Mesenchymal stem cell (in vitro differentiated cells and primary cell): ENCODE measurements around the gene CAPN12.
A peak's percentile ranks its signal among the peaks of the same experiment; 100 is the strongest.

Source experiments
- DNase-seq: peaks from one replicate; pipeline ENCODE4 v3.0.0-alpha.2; 2013
- H2AFZ ChIP-seq: one replicate; pipeline ENCODE4 v1.6.1; 2013; ENCODE audit warnings: low read depth, mild to moderate bottlenecking, control low read depth, inconsistent platforms, low read length, moderate library complexity
- H2AK5ac ChIP-seq: 2 replicates; pipeline ENCODE4 v1.6.1; 2013; ENCODE audit warnings: low read length, moderate library complexity, mild to moderate bottlenecking, inconsistent platforms; ENCODE audit not compliant: severe bottlenecking
- H2BK120ac ChIP-seq: one replicate; pipeline ENCODE4 v1.6.1; 2013; ENCODE audit warnings: low read depth, mild to moderate bottlenecking, inconsistent platforms, low read length, moderate library complexity
- H2BK12ac ChIP-seq, 2 experiments: one replicate each; pipeline ENCODE4 v1.6.1; 2013; ENCODE audit warnings: inconsistent platforms in 2 of 2, low read length in 2 of 2, mild to moderate bottlenecking in 2 of 2, moderate library complexity in 2 of 2, control low read depth in 1 of 2
- H2BK15ac ChIP-seq: one replicate; pipeline ENCODE4 v1.6.1; 2013; ENCODE audit warnings: mild to moderate bottlenecking, low read depth, inconsistent platforms; ENCODE audit not compliant: poor library complexity, severe bottlenecking
- H2BK5ac ChIP-seq: 2 replicates; pipeline ENCODE4 v1.6.1; 2013; ENCODE audit warnings: low read depth, mild to moderate bottlenecking, low read length, control low read depth, inconsistent platforms; ENCODE audit not compliant: poor library complexity, severe bottlenecking
- H3K14ac ChIP-seq, 2 experiments: one replicate each; pipeline ENCODE4 v1.6.1; 2013; ENCODE audit warnings: inconsistent platforms in 2 of 2, low read length in 2 of 2, control low read depth in 1 of 2, mild to moderate bottlenecking in 1 of 2, moderate library complexity in 1 of 2
- H3K18ac ChIP-seq, 2 experiments: one replicate each; pipeline ENCODE4 v1.6.1; 2013; ENCODE audit warnings: inconsistent platforms in 2 of 2, low read length in 2 of 2, control low read depth in 1 of 2, low read depth in 1 of 2, mild to moderate bottlenecking in 1 of 2
- H3K23ac ChIP-seq, 2 experiments: one replicate each; pipeline ENCODE4 v1.6.1; 2013; ENCODE audit warnings: inconsistent platforms in 2 of 2, low read length in 2 of 2, mild to moderate bottlenecking in 2 of 2, moderate library complexity in 2 of 2, control low read depth in 1 of 2
- H3K27ac ChIP-seq: 2 replicates; pipeline ENCODE4 v1.5.1; 2013; ENCODE audit warnings: mild to moderate bottlenecking, moderate library complexity, low read length, control low read depth, inconsistent platforms; ENCODE audit not compliant: poor library complexity, severe bottlenecking
- H3K27me3 ChIP-seq, 2 experiments: 2 replicates each; pipeline versions ENCODE4 v1.6.1 to v1.7.0; 2013; ENCODE audit warnings: low read length in 2 of 2, mild to moderate bottlenecking in 2 of 2, moderate library complexity in 2 of 2, control low read depth in 1 of 2, inconsistent platforms in 1 of 2; ENCODE audit not compliant: control insufficient read depth in 1 of 2, insufficient read depth in 1 of 2
- H3K36me3 ChIP-seq, 2 experiments: 2 replicates each; pipeline versions ENCODE4 v1.6.1 to v1.7.0; 2013; ENCODE audit warnings: low read length in 2 of 2, control low read depth in 1 of 2, inconsistent platforms in 1 of 2, low read depth in 1 of 2, mild to moderate bottlenecking in 1 of 2; ENCODE audit not compliant: insufficient read depth in 2 of 2, control insufficient read depth in 1 of 2
- H3K4ac ChIP-seq, 2 experiments: one replicate each; pipeline ENCODE4 v1.6.1; 2013; ENCODE audit warnings: inconsistent platforms in 2 of 2, low read length in 2 of 2, mild to moderate bottlenecking in 2 of 2, moderate library complexity in 2 of 2, control low read depth in 1 of 2, low read depth in 1 of 2
- H3K4me1 ChIP-seq: 2 replicates; pipeline ENCODE4 v1.6.1; 2013; ENCODE audit warnings: low read depth, low read length, control low read depth; ENCODE audit not compliant: control insufficient read depth, insufficient read depth
- H3K4me2 ChIP-seq: 2 replicates; pipeline ENCODE4 v1.6.1; 2013; ENCODE audit warnings: low read length, mild to moderate bottlenecking, inconsistent platforms; ENCODE audit not compliant: poor library complexity, severe bottlenecking
- H3K4me3 ChIP-seq, 2 experiments: 2 replicates each; pipeline versions ENCODE4 v1.5.1 to v1.7.0; 2013; ENCODE audit warnings: low read length in 2 of 2, mild to moderate bottlenecking in 2 of 2, control low read depth in 1 of 2, low read depth in 1 of 2; ENCODE audit not compliant: insufficient read depth in 1 of 2
- H3K79me1 ChIP-seq: replicated peaks from 2 replicates; pipeline ENCODE4 v1.6.1; 2013; ENCODE audit warnings: mild to moderate bottlenecking, control low read depth, low read length, inconsistent platforms; ENCODE audit not compliant: poor library complexity, severe bottlenecking
- H3K9ac ChIP-seq: 2 replicates; pipeline ENCODE4 v1.7.0; 2013; ENCODE audit warnings: mild to moderate bottlenecking, low read length, moderate library complexity
- H3K9me3 ChIP-seq: 2 replicates; pipeline ENCODE4 v1.7.0; 2013; ENCODE audit warnings: mild to moderate bottlenecking, low read length; ENCODE audit not compliant: control insufficient read depth
- H4K8ac ChIP-seq: one replicate; pipeline ENCODE4 v1.6.1; 2013; ENCODE audit warnings: inconsistent platforms, mild to moderate bottlenecking, low read length, moderate library complexity
- H4K91ac ChIP-seq: one replicate; pipeline ENCODE4 v1.6.1; 2013; ENCODE audit warnings: mild to moderate bottlenecking, low read length, inconsistent platforms
- WGBS: methylation state at CpG from one replicate; pipeline ENCODE4 v1.1.7; 2013; ENCODE audit warnings: mixed read lengths; 5-methylcytosine and 5-hydroxymethylcytosine counted together

The CAPN12 gene

DNA sequence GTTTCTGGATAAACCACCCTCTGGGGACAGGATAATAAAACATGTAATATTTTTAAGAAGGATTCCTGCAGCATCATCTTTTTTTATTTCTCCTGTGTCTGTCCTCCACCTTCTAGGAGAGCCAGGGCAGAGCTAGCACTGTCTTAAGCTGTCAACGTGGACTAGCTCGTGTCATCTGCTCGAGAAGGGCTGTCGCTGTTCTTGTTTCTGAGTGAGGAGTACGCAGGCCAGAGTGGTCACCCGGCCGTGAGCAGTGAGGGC is 13.9 kb downstream of the CAPN12 start:
- no peak overlapping the region for H2BK120ac ChIP-seq
- H3K4me3 ChIP-seq = no peak overlapping the region
- peaks cover 12% of the 10 kb centered on the region for H3K79me1 ChIP-seq
- 93% methylated on average over 7 of the region's 7 CpGs for WGBS
- peaks cover 50% of the 10 kb centered on the region for H3K4me1 ChIP-seq
- no peak overlapping the region for H3K4me2 ChIP-seq
- no peak overlapping the region for H2BK12ac ChIP-seq
- H3K27me3 ChIP-seq = no peaks in the 10 kb centered on the region
- H3K9me3 ChIP-seq = no peaks in the 10 kb centered on the region
- no peak overlapping the region for H4K8ac ChIP-seq
- no peak overlapping the region for H3K14ac ChIP-seq
- no peak overlapping the region for H4K91ac ChIP-seq
- H3K27ac ChIP-seq = no peak overlapping the region
- no peak overlapping the region for H3K9ac ChIP-seq
- DNase-seq = no peak
- H3K36me3 ChIP-seq = peaks cover 55 to 84% of the 10 kb centered on the region in 2 experiments
- no peak overlapping the region for H3K4ac ChIP-seq
- H2BK5ac ChIP-seq = no peak overlapping the region
- H2AFZ ChIP-seq = no peak overlapping the region
- H2BK15ac ChIP-seq = no peak overlapping the region
- no peak overlapping the region for H3K23ac ChIP-seq
- no peak overlapping the region for H2AK5ac ChIP-seq
- H3K18ac ChIP-seq = no peak overlapping the region

GRCh38 chr19:38729653-38730469 is 14.4 kb downstream of the CAPN12 start:
- peak; percentile 70 for DNase-seq
- Histone ChIP-seq H3K4me1 (peaks cover 45% of the 10 kb centered on the region), H3K27ac (no peak overlapping the region), H3K4ac (no peak overlapping the region), H3K18ac (no peak overlapping the region), H3K4me2 (no peak overlapping the region), H3K14ac (no peak overlapping the region), H2BK5ac (no peak overlapping the region), H2AFZ (no peak overlapping the region), H2BK12ac (no peak overlapping the region), H4K8ac (no peak overlapping the region), H2BK15ac (no peak overlapping the region), H3K9me3 (no peaks in the 10 kb centered on the region), H2AK5ac (no peak overlapping the region), H2BK120ac (no peak overlapping the region), H3K4me3 (no peak overlapping the region), H3K27me3 (no peaks in the 10 kb centered on the region), H3K9ac (no peak overlapping the region), H3K36me3 (peaks cover 60 to 89% of the 10 kb centered on the region in 2 experiments), H3K79me1 (peaks cover 15% of the 10 kb centered on the region), H3K23ac (no peak overlapping the region), H4K91ac (no peak overlapping the region)
- 72% methylated on average over 15 of the region's 17 CpGs for WGBS

DNA sequence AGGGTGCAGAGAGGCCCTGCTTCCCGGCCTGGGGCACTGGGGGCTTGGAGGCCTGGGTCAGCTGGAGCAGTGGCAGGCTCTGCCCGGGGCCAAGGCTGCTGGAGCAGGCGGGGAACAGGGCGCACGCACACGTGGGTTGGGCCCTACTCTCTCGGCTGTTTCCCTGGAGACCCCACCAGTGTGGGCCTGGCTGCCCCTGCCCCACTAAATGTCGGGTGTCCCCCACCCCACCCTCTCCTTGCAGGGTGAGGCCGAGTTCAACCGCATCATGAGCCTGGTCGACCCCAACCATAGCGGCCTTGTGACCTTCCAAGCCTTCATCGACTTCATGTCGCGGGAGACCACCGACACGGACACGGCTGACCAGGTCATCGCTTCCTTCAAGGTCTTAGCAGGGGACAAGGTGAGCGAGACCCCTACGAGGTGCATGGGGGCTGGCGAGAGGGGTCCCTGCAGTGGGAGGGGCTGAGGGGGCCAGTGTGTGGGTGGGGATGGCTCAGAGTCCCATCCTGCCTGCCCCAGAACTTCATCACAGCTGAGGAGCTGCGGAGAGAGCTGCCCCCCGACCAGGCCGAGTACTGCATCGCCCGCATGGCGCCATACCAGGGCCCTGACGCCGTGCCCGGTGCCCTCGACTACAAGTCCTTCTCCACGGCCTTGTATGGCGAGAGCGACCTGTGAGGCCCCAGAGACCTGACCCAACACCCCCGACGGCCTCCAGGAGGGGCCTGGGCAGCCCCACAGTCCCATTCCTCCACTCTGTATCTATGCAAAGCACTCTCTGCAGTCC is 15.3 kb downstream of the CAPN12 start:
- Histone ChIP-seq H3K4me3 (no peak overlapping the region), H3K27ac (peak overlapping the region; percentile 30), H3K4me2 (no peak overlapping the region), H2BK5ac (no peak overlapping the region), H2AFZ (no peak overlapping the region), H3K4ac (peak overlapping the region in 1 of 2 experiments; percentile 40), H3K23ac (no peak overlapping the region), H3K79me1 (peaks cover 18% of the 10 kb centered on the region), H2AK5ac (no peak overlapping the region), H3K4me1 (peaks cover 37% of the 10 kb centered on the region), H4K91ac (no peak overlapping the region), H3K9me3 (no peaks in the 10 kb centered on the region), H4K8ac (no peak overlapping the region), H2BK12ac (no peak overlapping the region), H3K36me3 (peaks cover 69 to 98% of the 10 kb centered on the region in 2 experiments), H3K14ac (no peak overlapping the region), H2BK120ac (no peak overlapping the region), H3K18ac (no peak overlapping the region), H3K27me3 (no peaks in the 10 kb centered on the region), H2BK15ac (no peak overlapping the region), H3K9ac (no peak overlapping the region)
- WGBS = 95% methylated on average over 29 of the region's 37 CpGs
- no peak for DNase-seq

- Histone ChIP-seq H3K36me3 (peaks cover 78 to 99% of the 10 kb centered on the region in 2 experiments), H4K91ac (peak overlapping the region; percentile 45), H2BK5ac (no peak overlapping the region), H2AFZ (no peak overlapping the region), H3K27me3 (no peaks in the 10 kb centered on the region), H2BK120ac (peak overlapping the region; percentile 23), H3K4ac (peak overlapping the region in 1 of 2 experiments; percentile 40), H3K4me1 (peaks cover 35% of the 10 kb centered on the region), H3K9me3 (no peaks in the 10 kb centered on the region), H3K4me2 (no peak overlapping the region), H3K14ac (no peak overlapping the region), H2AK5ac (no peak overlapping the region), H3K27ac (peak overlapping the region; percentile 30), H3K18ac (peak overlapping the region; percentile 1 to 37), H2BK12ac (no peak overlapping the region), H2BK15ac (peak overlapping the region; percentile 38), H3K4me3 (no peak overlapping the region), H3K23ac (no peak overlapping the region), H3K9ac (no peak overlapping the region), H4K8ac (peak overlapping the region; percentile 62), H3K79me1 (peaks cover 20% of the 10 kb centered on the region)
- peak; percentile 42 for DNase-seq
- WGBS = 78% methylated on average over 32 of the region's 33 CpGs
These were observed 16.2 kb downstream of the CAPN12 start for GRCh38 chr19:38727868-38728660.
